ENCODE data around the gene CTSF. TPM values are rescaled to one million over a fixed set of nuclear protein-coding genes. Genes with fewer than 3 reads are reported as not detected.

Gene CTSF
- total RNA-seq, 2 experiments from 2014 or later, result 1.3 to 2.0 TPM

- Mint-ChIP-seq H3K4me1 (peaks cover 3% of the 10 kb centered on the region), H3K4me3 (no peak overlapping the region), H3K27me3 (no peaks in the 10 kb centered on the region), H3K9me3 (ENCODE audit: low read depth) (no peaks in the 10 kb centered on the region), H3K36me3 (ENCODE audit: low read depth) (no peaks in the 10 kb centered on the region), H3K27ac (no peak overlapping the region)
- intact Hi-C loops (cut with DNase I, micrococcal nuclease), result no loop called here
- POLR2A ChIA-PET, result interaction anchor here (0.8 to 1.1 kb wide), 2 partner anchors 50 to 106 kb away, joined by 3 to 4 read pairs; no protein-coding TSS in a partner anchor
- DNase-seq, result no peak
- CTCF ChIA-PET, result interaction anchor here (0.7 to 3.6 kb wide), 8 partner anchors 10 to 272 kb away, joined by 3 to 26 read pairs (median 4); partner anchors contain the start of genes ACTN3, MRPL11 and ZDHHC24
- no peak for ATAC-seq
Measured at GRCh38 chr11:66569076-66569475, 670 bp upstream of the CTSF start.

- Mint-ChIP-seq H3K9me3 (ENCODE audit: low read depth) (no peaks in the 10 kb centered on the region), H3K4me1 (peaks cover 3% of the 10 kb centered on the region), H3K27ac (no peak overlapping the region), H3K4me3 (peak overlapping the region; percentile 62), H3K36me3 (ENCODE audit: low read depth) (no peaks in the 10 kb centered on the region), H3K27me3 (no peaks in the 10 kb centered on the region)
- peak; percentile 21 for ATAC-seq
- no peak for DNase-seq
- intact Hi-C loops (cut with DNase I, micrococcal nuclease), result no loop called here
- POLR2A ChIA-PET, result no interaction called here
- CTCF ChIA-PET, result interaction anchor here (0.7 to 3.6 kb wide), 2 partner anchors 12 to 110 kb away, joined by 3 to 26 read pairs; partner anchors contain the start of gene RBM4B
Measured at GRCh38 chr11:66567787-66568123, 651 bp downstream of the CTSF start.

- Mint-ChIP-seq H3K4me1 (peaks cover 3% of the 10 kb centered on the region), H3K4me3 (no peak overlapping the region), H3K27ac (no peak overlapping the region), H3K27me3 (no peaks in the 10 kb centered on the region), H3K36me3 (ENCODE audit: low read depth) (no peaks in the 10 kb centered on the region), H3K9me3 (ENCODE audit: low read depth) (no peaks in the 10 kb centered on the region)
- POLR2A ChIA-PET, result no interaction called here
- intact Hi-C loops (cut with DNase I, micrococcal nuclease), result no loop called here
- CTCF ChIA-PET, result no interaction called here
- no peak for ATAC-seq
- no peak for DNase-seq
Measured at GRCh38 chr11:66566221-66566620, 2.2 kb downstream of the CTSF start.

GRCh38 chr11:66564984-66565383, 3.4 kb downstream of the CTSF start:
- H3K4me1 Mint-ChIP-seq, result peaks cover 3% of the 10 kb centered on the region
- H3K36me3 Mint-ChIP-seq (ENCODE audit: low read depth), result no peaks in the 10 kb centered on the region
- no peaks in the 10 kb centered on the region for H3K9me3 Mint-ChIP-seq (ENCODE audit: low read depth)
- intact Hi-C loops (cut with DNase I, micrococcal nuclease), result no loop called here
- no peaks in the 10 kb centered on the region for H3K27me3 Mint-ChIP-seq
- DNase-seq, result no peak
- no peak overlapping the region for H3K27ac Mint-ChIP-seq
- POLR2A ChIA-PET, result no interaction called here
- CTCF ChIA-PET, result interaction anchor here (0.6 to 0.8 kb wide), 2 partner anchors 373 to 1671 kb away, joined by 4 to 5 read pairs; no protein-coding TSS in a partner anchor
- H3K4me3 Mint-ChIP-seq, result no peak overlapping the region
- ATAC-seq, result no peak

- intact Hi-C loops (cut with DNase I, micrococcal nuclease), result no loop called here
- Mint-ChIP-seq H3K27me3 (no peaks in the 10 kb centered on the region), H3K9me3 (ENCODE audit: low read depth) (no peaks in the 10 kb centered on the region), H3K36me3 (ENCODE audit: low read depth) (no peaks in the 10 kb centered on the region), H3K4me3 (no peak overlapping the region), H3K27ac (no peak overlapping the region), H3K4me1 (peaks cover 3% of the 10 kb centered on the region)
- no peak for ATAC-seq
- ChIA-PET CTCF (interaction anchor here (0.6 kb wide), 1 partner anchor 373 kb away, joined by 4 read pairs; no protein-coding TSS in a partner anchor), POLR2A (no interaction called here)
- DNase-seq, result no peak
Measured at GRCh38 chr11:66564538-66564937, 3.9 kb downstream of the CTSF start.

DNA sequence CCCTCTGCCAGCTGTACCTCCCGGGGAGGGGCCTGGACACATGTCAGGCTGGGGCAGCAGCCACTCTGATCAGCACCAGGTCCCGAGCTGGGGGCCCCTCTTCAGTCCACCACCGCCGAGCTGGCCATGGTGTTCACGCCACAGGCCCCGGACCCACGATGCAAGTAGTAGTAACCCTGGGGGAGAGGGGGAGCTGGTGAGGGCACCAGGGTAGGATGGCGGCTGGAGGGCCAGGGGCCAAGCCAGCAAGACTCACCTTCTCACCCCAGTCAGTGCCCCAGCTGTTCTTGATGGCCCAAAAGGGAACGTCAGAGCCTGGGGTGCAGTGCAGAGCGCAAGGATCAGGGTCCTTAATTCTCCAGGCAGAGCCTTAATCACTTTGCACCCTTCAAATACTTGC, 4.6 kb downstream of the CTSF start:
- intact Hi-C loops (cut with DNase I, micrococcal nuclease), result no loop called here
- H3K9me3 Mint-ChIP-seq (ENCODE audit: low read depth), result no peaks in the 10 kb centered on the region
- DNase-seq (no peak), ATAC-seq (no peak)
- peaks cover 3% of the 10 kb centered on the region for H3K4me1 Mint-ChIP-seq
- H3K36me3 Mint-ChIP-seq (ENCODE audit: low read depth), result no peaks in the 10 kb centered on the region
- H3K27ac Mint-ChIP-seq, result no peak overlapping the region
- CTCF ChIA-PET, result interaction anchor here (1.2 to 1.6 kb wide), 2 partner anchors 18 to 26 kb away, joined by 5 read pairs; partner anchors contain the start of genes ACTN3 and ZDHHC24
- no peak overlapping the region for H3K4me3 Mint-ChIP-seq
- H3K27me3 Mint-ChIP-seq, result no peaks in the 10 kb centered on the region
- POLR2A ChIA-PET, result interaction anchor here (0.6 kb wide), 1 partner anchor 317 kb away, joined by 4 read pairs; no protein-coding TSS in a partner anchor

- DNase-seq, result no peak
- H3K4me1 Mint-ChIP-seq, result peaks cover 3% of the 10 kb centered on the region
- H3K27me3 Mint-ChIP-seq, result peaks cover 2% of the 10 kb centered on the region
- H3K27ac Mint-ChIP-seq, result no peak overlapping the region
- H3K9me3 Mint-ChIP-seq (ENCODE audit: low read depth), result no peaks in the 10 kb centered on the region
- POLR2A ChIA-PET, result no interaction called here
- no peak overlapping the region for H3K4me3 Mint-ChIP-seq
- ATAC-seq, result no peak
- intact Hi-C loops (cut with DNase I, micrococcal nuclease), result no loop called here
- no peaks in the 10 kb centered on the region for H3K36me3 Mint-ChIP-seq (ENCODE audit: low read depth)
- CTCF ChIA-PET, result interaction anchor here (0.6 to 1.9 kb wide), 4 partner anchors 17 to 115 kb away, joined by 4 to 7 read pairs (median 5); partner anchors contain the start of genes ACTN3, RBM4B and ZDHHC24
Measured at GRCh38 chr11:66562907-66563583, 5.4 kb downstream of the CTSF start.

DNA sequence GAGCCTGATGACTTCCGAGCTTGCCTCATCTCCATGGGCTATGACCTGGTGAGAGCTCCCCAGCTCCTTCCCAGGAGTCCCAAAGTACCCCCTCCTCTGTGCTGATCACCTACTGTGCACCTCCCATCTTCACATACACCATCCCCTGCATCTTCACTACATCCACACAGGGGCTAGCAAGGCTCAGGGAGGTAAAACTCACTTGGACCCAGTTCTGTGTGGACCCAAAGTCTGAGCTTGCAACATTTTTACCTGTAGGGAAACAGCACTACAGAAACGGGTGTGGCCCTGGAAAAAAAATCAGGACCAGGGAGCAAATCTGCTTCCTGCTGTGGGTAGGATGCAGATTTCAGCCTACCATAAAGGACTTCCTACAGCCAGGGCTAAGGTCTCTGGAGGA, 6.1 kb downstream of the CTSF start:
- no peak for DNase-seq
- Mint-ChIP-seq H3K9me3 (ENCODE audit: low read depth) (no peaks in the 10 kb centered on the region), H3K27me3 (peaks cover 2% of the 10 kb centered on the region), H3K27ac (no peak overlapping the region), H3K4me3 (no peak overlapping the region), H3K36me3 (ENCODE audit: low read depth) (no peaks in the 10 kb centered on the region), H3K4me1 (peaks cover 3% of the 10 kb centered on the region)
- ATAC-seq, result no peak
- CTCF ChIA-PET, result interaction anchor here (0.6 to 1.9 kb wide), 4 partner anchors 63 to 1540 kb away, joined by 3 to 7 read pairs (median 4); partner anchors contain the start of gene RBM4B
- POLR2A ChIA-PET, result interaction anchor here (0.6 kb wide), 1 partner anchor 161 kb away, joined by 3 read pairs; no protein-coding TSS in a partner anchor
- intact Hi-C loops (cut with DNase I, micrococcal nuclease), result no loop called here

- H3K36me3 Mint-ChIP-seq (ENCODE audit: low read depth), result no peaks in the 10 kb centered on the region
- intact Hi-C loops (cut with DNase I, micrococcal nuclease), result no loop called here
- no peak for ATAC-seq
- CTCF ChIA-PET, result interaction anchor here (0.6 to 1.9 kb wide), 3 partner anchors 116 to 1540 kb away, joined by 3 to 7 read pairs (median 3); partner anchors contain the start of gene RBM4B
- POLR2A ChIA-PET, result interaction anchor here (0.6 kb wide), 1 partner anchor 161 kb away, joined by 3 read pairs; no protein-coding TSS in a partner anchor
- peaks cover 2% of the 10 kb centered on the region for H3K27me3 Mint-ChIP-seq
- peaks cover 3% of the 10 kb centered on the region for H3K4me1 Mint-ChIP-seq
- H3K4me3 Mint-ChIP-seq, result no peak overlapping the region
- no peak for DNase-seq
- H3K9me3 Mint-ChIP-seq (ENCODE audit: low read depth), result no peaks in the 10 kb centered on the region
- H3K27ac Mint-ChIP-seq, result no peak overlapping the region
Measured at GRCh38 chr11:66561975-66562248, 6.5 kb downstream of the CTSF start.

- DNase-seq (no peak), ATAC-seq (no peak)
- Mint-ChIP-seq H3K27me3 (peaks cover 2% of the 10 kb centered on the region), H3K9me3 (ENCODE audit: low read depth) (no peaks in the 10 kb centered on the region), H3K4me1 (peaks cover 3% of the 10 kb centered on the region), H3K36me3 (ENCODE audit: low read depth) (no peaks in the 10 kb centered on the region), H3K27ac (no peak overlapping the region), H3K4me3 (no peak overlapping the region)
- CTCF ChIA-PET, result interaction anchor here (0.6 to 1.9 kb wide), 3 partner anchors 117 to 1541 kb away, joined by 3 to 7 read pairs (median 3); partner anchors contain the start of gene RBM4B
- POLR2A ChIA-PET, result interaction anchor here (0.6 kb wide), 1 partner anchor 160 kb away, joined by 3 read pairs; no protein-coding TSS in a partner anchor
- intact Hi-C loops (cut with DNase I, micrococcal nuclease), result no loop called here
Measured at GRCh38 chr11:66561178-66561974, 7.0 kb downstream of the CTSF start.

GRCh38 chr11:66559866-66560676, 8.3 kb downstream of the CTSF start:
- peaks cover 2% of the 10 kb centered on the region for H3K27me3 Mint-ChIP-seq
- no peak overlapping the region for H3K4me3 Mint-ChIP-seq
- no peak overlapping the region for H3K27ac Mint-ChIP-seq
- H3K4me1 Mint-ChIP-seq, result peaks cover 3% of the 10 kb centered on the region
- no peaks in the 10 kb centered on the region for H3K9me3 Mint-ChIP-seq (ENCODE audit: low read depth)
- ATAC-seq (no peak), DNase-seq (no peak)
- ChIA-PET CTCF (interaction anchor here (0.5 kb wide), 1 partner anchor 81 kb away, joined by 3 read pairs; no protein-coding TSS in a partner anchor), POLR2A (no interaction called here)
- no peaks in the 10 kb centered on the region for H3K36me3 Mint-ChIP-seq (ENCODE audit: low read depth)
- intact Hi-C loops (cut with DNase I, micrococcal nuclease), result no loop called here
